GM12864 (cell line): ENCODE results near the gene LRRC47.

Experiments used
- DNase-seq: peaks from one replicate; pipeline ENCODE4 v3.0.0-alpha.2; 2011; ENCODE audit warnings: low read depth
- H3K4me3 ChIP-seq: 2 replicates; pipeline ENCODE4 v1.5.1; 2011; ENCODE audit warnings: mild to moderate bottlenecking, low read depth, low read length, control low read depth
- TF ChIP-seq, protein P1 (sequence below): IDR thresholded peaks from 2 replicates; pipeline ENCODE4 v1.5.1; 2011; ENCODE audit warnings: low read depth, mild to moderate bottlenecking, moderate library complexity, low read length, control low read depth, inconsistent platforms; ENCODE audit errors: missing control alignments

Gene LRRC47

DNA sequence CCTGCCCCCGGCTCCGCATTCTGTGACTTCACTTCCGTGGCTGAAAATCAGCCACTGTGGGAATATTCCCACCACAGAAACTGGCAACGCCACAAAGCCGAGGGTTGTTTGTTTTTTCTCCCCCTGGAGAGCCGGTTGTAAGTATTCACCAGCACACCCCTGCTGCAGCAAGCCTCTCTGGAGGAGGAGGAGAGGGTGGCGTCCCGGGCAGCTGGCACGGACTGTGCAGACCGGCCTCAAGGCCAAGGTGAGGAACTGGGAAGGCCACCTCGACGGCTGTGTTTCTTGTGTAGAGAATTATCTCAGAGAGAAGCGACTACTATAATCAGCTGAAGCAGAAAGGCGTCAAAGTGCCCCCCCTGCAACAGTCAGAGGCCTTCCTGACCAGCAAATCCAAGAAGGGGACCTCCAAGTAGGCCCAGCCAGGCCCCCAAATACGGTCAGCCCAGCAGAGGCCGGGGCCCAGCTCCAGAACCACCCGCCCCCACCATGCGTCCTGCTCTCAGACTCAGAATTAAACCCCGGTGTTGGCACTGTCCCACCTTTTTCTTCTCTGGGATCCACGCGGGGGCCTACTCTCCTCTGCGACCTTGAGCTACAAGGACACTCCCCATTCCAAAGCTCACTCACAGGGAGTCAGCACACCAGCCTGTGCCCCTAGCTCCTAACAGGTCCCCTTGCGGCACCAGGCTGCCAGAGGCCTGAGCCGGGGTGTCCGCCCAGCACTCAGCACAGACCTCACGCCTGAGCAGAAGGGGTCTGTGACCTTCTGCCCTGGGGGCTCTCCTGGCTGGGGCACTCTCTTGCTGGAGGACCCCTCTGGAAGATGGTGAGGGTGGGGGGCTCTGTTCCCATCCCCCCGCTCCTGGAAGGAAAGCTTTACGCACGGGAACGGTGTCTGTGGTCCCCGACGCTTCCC, 24.9 kb downstream of the LRRC47 start:
- DNase-seq: no peak
- TF ChIP-seq, protein P1, sequence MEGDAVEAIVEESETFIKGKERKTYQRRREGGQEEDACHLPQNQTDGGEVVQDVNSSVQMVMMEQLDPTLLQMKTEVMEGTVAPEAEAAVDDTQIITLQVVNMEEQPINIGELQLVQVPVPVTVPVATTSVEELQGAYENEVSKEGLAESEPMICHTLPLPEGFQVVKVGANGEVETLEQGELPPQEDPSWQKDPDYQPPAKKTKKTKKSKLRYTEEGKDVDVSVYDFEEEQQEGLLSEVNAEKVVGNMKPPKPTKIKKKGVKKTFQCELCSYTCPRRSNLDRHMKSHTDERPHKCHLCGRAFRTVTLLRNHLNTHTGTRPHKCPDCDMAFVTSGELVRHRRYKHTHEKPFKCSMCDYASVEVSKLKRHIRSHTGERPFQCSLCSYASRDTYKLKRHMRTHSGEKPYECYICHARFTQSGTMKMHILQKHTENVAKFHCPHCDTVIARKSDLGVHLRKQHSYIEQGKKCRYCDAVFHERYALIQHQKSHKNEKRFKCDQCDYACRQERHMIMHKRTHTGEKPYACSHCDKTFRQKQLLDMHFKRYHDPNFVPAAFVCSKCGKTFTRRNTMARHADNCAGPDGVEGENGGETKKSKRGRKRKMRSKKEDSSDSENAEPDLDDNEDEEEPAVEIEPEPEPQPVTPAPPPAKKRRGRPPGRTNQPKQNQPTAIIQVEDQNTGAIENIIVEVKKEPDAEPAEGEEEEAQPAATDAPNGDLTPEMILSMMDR: no peak
- H3K4me3 ChIP-seq: peak overlapping the region; percentile 59

DNA sequence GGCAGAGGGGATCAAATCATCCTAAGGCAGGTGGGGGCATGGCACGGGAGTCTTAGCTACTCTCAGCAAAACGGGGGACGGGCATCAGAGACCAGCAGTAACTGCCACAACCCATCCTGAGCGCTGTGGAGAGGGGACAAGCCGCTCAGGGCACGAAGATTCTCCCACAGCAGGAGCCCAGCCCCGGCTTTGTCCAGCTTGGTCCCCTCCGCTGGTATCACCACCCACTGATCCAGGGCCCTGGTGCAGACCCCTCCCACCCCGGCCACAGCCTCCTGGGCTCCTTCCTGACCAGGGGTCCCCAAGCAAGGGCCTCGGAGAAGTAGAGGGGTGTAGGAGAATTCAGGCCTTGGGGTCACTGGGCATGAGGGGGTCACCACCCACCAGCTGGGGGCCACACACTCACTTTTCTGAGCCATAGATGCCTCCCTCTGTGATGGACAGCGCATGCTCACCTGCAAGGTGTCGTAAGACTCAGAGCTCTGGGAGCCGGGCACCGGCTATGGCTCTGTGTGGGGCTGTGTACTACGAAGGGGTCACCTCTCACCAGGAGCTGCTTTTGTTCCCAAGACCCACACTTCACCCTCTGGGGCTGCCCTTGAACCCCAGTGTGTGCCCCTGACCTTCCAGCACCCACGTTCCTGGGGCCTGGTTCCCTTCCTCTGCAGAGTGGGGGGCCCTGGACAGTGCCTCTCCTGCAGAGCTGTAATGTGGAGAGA, 26.1 kb downstream of the LRRC47 start:
- DNase-seq: no peak
- TF ChIP-seq, protein P1: no peak
- H3K4me3 ChIP-seq: no peak overlapping the region

DNA sequence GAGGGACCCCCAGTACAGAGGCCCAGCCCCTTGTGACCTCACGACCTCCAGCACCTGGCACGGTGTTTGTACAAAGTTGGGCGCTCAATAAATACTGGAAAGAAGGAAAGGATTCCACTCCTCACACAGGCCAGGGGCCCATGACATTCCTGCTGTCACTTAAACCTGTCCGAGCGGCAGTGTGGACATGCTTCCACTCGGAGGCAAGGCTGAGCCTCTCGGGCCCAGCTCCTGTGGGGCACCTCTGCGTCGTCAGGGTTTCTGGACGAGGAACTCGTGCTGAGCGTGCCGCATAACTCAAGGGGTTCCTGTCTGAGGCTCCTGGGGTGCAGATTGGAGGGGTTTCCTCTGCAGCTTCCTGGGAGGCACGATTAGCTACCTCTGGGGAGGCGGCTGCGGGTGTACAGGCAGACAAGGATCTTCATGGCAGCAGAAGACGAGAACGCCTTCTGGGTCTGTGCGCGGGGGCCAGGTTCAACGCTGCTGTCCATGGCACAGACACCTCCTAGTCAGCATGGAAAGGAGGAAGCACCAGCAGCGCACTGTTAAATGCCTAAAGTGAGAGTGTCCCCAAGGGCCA, 27.4 kb downstream of the LRRC47 start:
- no peak for DNase-seq
- H3K4me3 ChIP-seq: no peak overlapping the region
- TF ChIP-seq, protein P1: no peak

DNA sequence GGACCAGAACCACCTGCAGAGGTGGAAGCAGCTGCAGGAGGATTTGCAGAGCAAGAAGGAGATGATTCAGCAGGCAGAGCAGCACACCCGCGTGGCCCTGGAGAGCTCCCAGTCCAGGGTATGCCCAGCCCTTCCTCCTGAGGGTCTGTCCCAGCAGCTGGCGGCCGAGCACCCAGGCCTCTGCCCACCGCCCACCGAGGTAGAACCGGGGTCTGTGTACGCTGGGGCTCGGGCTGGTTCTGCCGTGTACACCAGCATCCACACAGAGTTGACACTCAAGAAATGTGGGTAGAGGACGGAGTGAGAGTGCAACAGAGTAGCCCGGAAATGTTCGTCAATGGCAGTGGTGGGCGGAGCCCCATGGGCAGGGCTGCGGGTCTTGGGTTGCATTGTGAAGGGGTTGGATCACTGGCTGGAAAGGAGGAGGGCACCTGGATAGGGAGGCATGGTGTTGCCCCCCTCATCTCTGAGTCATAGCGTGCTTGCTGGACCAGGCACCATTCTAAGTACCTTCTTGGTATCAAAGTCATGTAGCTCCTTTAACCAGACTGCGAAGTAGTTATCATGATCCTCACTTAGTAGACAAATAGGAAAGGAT, 28.9 kb downstream of the LRRC47 start:
- TF ChIP-seq, protein P1: no peak
- no peak overlapping the region for H3K4me3 ChIP-seq
- DNase-seq: no peak

DNA sequence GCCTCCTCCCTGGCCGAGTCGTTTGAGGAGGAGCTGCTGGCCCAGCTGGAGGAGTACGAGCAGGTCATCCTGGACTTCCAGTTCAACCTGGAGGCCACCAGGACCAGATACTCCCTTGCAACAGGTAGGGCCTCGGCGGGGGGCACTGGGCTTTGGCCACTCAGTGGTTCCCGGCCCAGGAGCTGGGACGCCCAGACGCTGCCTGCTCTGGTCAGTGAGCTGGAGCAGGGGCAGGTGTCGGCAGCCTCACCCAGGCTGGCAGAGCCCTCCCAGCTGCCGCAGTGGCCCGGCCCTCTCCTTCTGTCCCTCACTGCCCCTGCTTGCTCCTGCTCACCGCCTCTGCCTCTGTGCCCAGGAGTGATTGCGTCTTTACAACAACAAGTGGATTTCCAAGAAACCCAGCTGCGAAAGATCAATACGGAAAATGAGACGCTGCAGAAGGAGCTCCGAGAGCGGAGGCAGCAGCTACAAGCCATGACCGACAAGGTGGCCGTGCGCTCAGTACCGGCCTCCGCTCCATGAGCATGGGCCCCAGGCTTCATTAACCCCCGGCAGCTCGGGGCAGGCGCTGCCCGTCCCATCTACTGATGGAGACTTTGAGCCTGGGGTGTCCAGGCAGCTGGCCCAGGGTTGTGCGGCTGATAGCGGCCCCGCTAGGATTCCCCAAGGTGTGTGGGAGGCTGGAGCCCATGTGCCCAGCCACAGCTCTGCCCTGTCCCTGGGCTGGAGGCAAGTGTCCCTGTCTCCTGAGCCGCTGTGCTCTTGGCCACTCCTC, 32.8 kb downstream of the LRRC47 start:
- H3K4me3 ChIP-seq: no peak overlapping the region
- TF ChIP-seq, protein P1: no peak
- no peak for DNase-seq

DNA sequence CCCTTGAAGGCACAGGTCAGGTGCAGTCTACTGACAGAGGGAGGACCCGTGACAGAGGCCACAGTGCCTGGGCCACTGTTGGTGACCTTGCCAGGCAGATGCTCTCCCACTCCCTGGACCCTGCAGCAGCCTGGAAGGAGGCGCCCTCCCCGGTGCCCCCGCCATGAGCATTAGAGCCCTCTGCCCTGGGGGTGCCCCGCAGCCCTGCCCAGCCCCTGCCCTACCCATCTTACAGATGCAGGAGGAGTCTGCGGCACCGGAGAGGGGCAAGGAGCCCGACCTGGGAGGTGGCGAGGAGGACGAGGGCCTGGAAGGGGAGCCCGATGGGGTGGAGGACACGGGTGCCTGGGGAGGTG, 33.4 kb downstream of the LRRC47 start:
- TF ChIP-seq, protein P1: no peak
- H3K4me3 ChIP-seq: no peak overlapping the region
- DNase-seq: no peak
